Measurements from ENCODE around the gene CSTB.

DNA sequence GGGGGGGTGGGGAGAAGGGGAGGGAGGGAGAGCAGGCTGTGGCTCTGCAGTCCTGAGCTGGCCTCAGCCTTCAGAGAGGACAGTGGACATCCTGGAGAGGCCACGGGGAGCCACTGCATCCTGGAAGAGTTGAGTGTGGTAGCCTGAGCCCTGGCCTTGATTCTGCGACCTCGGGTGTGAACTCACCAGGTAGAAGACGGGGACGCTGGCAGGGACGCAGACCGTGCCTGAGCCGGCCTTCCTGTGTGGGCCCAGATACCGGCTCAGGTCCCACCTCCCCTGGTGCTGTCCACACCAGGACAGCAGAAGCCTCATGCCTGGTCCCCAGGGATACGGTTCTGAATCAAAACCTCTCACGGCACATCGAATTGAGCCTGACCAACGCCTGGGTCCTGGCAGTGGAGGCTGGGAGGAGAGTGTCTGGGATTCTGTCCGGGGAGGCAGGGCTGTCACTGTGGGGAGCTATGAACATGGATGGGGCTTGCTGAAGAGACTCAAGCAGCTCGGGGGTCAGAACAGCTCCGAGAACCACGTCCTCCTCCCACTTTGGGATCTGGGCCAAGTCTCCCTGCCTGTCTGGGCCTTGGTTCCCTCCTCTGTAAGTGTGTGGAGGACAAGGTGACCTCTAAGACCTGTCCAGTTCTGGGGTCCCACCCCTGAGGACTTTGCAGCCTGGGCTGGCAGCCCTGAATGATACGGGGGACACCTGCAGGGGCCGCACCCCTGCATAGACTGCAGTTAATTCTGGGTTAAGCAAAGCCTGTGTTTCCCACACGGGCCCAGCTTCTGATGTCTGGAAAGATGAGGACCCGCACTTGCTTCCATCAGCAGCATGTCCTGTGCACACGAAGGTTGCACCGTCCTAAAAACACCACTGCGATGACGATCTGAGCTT, 43.6 kb upstream of the CSTB start:
- TF ChIP-seq POLR2A (IDR thresholded peaks at IDR 0.05; ENCODE audit: low read depth, low read length), result no peak
- TF ChIP-seq TAF1 (IDR thresholded peaks at IDR 0.05; ENCODE audit: low read depth, low read length), result no peak
- no peak for TF ChIP-seq POLR2AphosphoS5 (IDR thresholded peaks at IDR 0.05; ENCODE audit: low read depth, low read length)
- TF ChIP-seq POU2F2 (IDR thresholded peaks at IDR 0.05; ENCODE audit: low read depth, low read length), result no peak
- no peak for TF ChIP-seq SPI1 (IDR thresholded peaks at IDR 0.05; ENCODE audit: low read depth, low read length)

All from GM12891 (cell line).